GM21367 (cell line): ENCODE results near the gene TBKBP1.
"Not testable (repeated sequence)": the region's sequence is repeated elsewhere in the genome, so short reads cannot be mapped to it uniquely, and the experiment has no call there.

Experiments used
- ATAC-seq: cut with Tn5 transposase; IDR thresholded peaks from one replicate; pipeline ENCODE4 v1.9.1; 2021; ENCODE audit not compliant: unreplicated experiment

Gene TBKBP1

DNA sequence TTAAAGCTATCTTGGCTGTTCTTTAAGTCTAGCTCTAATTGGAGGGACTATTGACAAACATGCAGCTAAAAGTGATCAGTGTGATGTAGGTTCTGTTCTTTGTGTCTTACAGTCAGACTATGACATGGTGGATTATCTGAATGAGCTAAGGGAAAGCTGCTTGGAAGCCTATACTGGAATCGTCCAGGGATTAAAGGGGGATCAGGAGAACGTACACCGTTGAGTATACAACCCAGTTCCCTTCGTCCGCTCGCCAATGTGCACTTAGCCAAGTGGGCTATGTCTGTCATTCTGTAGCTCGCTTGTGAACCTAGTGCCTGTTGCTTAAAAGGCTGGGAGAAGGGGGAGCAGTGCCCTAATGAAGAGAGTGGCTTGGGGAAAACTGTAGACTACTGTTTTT lies 15.8 kb upstream of the TBKBP1 start:
- no peak for ATAC-seq

GRCh38 chr17:47682138-47682537 lies 11.8 kb upstream of the TBKBP1 start:
- no peak for ATAC-seq

DNA sequence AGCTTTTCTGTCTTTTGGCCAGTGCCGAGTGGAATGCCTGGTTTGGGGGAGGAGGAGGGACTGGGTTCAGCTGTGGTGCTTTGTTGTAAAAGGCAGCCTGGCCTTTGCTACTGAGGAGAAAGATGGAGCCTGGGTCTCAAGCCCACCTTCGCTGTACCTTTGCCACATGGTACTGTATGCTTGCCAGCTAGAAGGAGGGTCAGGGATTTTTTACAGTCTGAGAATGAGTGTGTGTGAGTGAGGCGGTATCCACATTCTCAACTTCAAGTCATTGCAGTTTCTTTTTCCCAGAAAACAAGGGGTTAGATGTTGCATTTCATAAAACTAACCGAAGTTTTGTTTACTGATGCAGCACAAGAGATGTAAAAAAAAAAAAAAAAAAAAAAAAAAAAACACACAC lies 11.2 kb upstream of the TBKBP1 start:
- ATAC-seq = not testable (repeated sequence)

GRCh38 chr17:47684025-47684424 lies 9.9 kb upstream of the TBKBP1 start:
- ATAC-seq = no peak

GRCh38 chr17:47684535-47685193 lies 9.3 kb upstream of the TBKBP1 start:
- ATAC-seq = no peak

DNA sequence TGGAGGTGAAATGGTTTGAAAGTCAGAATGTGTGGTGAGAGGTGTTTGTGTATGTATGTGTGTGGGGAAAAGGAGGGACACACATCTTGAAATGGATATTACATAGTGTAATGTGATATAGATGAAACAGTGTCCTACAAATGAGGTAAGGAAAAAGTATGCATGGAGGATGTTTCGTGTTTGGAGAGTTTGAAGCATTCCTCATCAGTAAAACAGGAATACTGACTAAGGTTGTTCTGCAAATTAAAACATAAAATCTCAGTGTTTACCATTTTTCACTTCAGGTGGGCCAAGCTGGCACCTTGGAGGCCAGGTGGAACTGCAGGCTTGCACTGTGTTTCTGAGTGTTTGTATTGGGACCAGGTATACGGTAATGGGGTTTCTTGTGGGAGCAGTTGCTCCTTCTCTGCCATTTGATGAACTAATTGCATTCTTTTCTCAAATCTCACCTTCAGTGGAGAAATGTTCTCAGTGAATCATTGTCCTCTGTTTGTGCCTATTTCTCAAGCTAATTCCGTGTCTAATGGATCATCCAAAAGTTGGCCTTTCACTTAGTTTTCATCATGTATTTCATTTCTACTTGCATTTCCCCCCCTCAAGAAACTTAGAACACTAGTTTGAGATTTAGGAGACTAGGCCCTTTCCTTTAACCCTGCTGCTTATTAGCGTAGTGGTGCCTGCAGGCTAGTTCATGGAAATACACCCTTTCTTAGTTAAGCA lies 8.2 kb upstream of the TBKBP1 start:
- ATAC-seq = no peak

- ATAC-seq = no peak
Observed at GRCh38 chr17:47686276-47686635, 7.7 kb upstream of the TBKBP1 start.

GRCh38 chr17:47686664-47687327 lies 7.2 kb upstream of the TBKBP1 start:
- ATAC-seq = no peak

DNA sequence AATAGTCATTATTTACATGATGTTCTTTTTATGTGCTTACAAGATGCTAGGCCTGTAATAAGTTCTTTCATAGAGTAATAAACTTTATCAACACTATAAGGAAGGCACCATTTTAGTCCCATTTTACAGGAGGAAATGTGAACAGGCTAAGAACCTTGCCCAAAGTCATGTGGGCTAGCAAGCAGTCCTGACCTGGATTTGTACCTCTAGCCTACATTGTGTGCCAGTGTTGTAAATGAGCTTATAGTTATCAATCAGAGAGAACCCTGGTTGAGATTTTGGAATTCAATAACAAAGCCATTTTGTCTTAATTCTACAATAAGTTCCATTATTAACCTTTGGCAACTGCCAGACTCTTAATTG lies 6.7 kb upstream of the TBKBP1 start:
- no peak for ATAC-seq

DNA sequence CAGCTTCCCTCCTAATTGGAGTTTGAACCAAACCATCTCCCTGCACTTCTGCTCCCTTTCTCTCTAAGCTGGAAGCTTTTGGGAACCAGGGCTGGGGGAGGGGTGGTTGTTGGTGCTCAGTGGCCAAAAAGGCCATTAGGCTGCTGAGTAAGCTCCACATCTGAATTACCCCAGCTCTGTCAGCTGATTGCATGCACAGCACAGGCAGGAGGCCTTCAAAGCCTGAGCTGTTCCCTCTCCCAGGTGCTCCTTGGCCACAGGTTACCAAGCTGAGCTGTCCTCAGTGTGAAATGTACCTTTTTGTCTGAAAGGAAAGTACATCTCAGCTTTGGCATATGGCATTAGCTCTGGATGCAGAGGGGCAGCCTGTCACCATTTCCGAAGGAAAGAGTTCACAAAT lies 6.2 kb upstream of the TBKBP1 start:
- no peak for ATAC-seq

DNA sequence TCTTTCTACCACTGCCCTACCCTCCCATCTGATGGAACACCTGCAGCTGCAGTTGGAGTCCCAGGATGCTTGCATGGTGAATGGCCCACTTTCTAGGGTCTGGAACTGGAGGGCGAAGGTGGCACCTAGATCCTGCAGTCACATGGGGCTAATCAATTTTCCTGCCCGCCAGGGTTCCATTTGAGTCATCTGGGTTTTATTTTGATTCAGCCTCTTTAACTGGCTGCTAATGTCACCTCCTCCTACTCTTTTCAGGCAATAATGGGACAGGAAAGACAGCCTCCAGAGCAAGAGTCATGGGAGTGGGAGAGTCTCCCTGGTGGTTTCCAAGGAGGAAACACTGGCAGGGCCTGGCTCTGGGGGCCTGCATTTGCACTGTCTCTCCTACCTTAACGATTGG lies 3.8 kb upstream of the TBKBP1 start:
- no peak for ATAC-seq

- no peak for ATAC-seq
Observed at GRCh38 chr17:47692137-47692894, 1.6 kb upstream of the TBKBP1 start.

GRCh38 chr17:47692895-47693730 lies 848 bp upstream of the TBKBP1 start:
- no peak for ATAC-seq

DNA sequence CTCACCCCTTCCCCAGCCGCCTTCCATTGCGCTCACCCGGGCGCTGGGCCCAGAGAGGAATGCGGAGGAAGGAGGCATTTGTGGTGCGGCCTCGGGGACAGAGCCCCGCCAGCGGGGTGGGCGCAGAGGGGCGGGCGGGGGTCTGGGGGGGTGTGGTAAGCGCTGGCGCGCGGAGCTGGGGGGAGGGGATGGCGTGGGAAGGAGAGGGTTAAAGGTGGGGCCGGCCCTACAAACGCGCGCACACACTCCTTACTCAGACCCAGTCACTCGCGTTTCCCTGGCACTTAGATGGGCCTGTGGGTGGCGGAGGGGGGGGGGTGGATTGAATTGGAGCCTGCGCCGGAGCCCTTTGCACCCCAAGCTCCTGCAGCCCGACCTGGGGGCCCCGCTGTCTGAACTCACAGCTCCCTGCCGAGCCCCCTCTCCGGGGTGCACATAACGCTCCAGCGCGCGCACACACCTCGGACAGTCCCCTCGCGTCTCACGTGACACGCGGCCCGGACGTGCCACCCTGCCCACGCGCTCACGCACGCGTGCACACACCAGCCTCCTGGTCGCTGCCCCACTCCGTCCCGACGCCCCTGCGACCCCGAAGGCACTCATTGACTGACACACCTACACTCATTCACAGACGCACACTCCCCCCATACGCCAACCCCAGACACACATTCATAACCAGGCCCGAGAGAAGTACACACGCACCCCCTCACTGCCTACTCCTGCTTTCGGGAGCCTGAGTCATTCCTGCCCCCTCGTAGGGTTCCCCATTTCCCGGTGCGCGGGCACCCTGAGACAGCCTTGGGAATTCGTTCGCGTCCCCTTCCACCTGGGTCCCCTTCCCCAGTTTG lies 844 bp downstream of the TBKBP1 start:
- no peak for ATAC-seq

DNA sequence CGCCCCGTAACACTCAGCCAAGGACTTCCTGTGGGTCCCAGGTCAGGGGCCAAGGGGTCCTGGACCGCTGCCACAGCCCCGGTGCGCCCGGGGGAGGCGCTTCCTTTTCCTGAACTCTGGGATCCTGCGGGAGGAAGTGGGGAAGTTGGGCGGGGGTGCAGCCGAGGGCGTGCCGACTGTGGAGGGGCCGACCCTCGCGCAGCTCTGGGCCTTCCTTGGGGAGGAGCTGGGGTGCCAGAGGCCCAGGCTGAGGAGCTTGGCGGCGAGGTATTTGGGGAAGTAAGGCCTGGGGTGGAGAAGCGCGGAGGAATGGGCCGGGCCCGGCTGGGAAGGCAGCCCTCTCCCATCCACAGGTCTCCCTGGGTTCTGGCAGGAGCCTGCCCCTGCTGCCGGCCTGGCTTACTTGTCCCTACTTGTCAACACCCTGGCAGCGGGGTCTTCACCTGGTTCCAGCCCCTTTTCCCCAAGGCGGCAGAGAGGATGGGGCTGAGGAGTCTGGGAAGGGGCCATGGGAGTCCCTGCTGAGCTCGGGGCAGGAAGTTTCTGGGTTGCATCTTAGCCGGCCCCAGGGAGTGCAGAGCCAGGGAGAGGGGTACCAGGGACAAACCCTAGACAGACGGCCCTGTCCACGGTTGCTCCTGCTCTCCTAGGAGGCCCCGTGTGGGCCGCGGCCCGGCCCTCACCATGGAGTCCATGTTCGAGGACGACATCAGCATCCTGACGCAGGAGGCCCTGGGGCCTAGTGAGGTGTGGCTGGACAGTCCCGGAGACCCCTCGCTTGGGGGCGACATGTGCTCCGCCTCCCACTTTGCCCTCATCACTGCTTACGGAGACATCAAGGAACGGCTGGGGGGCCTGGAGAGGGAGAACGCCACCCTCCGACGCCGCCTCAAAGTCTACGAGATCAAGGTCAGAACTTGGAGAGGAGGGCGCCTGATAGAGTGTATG lies 1.7 kb downstream of the TBKBP1 start:
- no peak for ATAC-seq

DNA sequence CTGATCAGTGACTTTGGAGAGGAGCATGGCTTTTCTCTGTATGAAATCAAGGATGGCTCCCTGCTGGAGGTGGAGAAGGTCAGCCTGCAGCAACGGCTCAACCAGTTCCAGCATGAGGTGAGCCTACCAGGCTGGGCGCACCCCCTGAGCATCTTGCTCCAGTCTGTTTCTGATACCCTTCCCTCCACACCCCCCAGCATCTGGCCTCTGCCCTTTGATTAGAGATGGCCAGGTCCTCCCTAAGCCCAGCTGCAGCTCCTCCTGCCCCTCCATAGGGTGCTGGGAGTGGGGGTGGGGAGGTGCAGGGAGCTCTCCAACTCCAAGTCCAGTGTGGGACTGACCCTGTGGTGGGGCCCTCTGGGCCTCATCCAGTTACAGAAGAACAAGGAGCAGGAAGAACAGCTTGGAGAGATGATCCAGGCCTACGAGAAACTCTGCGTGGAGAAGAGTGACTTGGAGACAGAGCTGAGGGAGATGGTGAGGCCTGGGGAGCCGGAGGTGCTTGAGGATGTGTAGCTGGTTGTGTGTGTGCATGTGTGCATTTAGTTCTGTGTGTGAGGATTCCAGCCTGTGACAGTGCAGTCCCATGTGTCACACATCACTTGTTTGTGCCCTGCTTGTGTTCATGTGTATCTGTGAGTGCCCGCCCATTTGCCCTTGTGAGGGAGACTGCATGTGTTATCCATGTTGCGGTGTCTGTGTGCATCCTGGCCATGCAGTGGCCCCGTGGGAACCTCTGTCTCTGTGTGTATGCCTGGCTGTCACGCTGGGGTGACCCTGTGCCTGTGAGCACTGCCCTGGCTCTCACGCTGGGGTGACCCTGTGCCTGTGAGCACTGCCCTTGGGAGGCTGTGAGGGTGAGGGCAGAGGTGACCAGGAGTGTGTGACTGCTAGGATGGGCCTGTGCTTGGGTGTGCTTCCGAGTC lies 3.0 kb downstream of the TBKBP1 start:
- no peak for ATAC-seq

DNA sequence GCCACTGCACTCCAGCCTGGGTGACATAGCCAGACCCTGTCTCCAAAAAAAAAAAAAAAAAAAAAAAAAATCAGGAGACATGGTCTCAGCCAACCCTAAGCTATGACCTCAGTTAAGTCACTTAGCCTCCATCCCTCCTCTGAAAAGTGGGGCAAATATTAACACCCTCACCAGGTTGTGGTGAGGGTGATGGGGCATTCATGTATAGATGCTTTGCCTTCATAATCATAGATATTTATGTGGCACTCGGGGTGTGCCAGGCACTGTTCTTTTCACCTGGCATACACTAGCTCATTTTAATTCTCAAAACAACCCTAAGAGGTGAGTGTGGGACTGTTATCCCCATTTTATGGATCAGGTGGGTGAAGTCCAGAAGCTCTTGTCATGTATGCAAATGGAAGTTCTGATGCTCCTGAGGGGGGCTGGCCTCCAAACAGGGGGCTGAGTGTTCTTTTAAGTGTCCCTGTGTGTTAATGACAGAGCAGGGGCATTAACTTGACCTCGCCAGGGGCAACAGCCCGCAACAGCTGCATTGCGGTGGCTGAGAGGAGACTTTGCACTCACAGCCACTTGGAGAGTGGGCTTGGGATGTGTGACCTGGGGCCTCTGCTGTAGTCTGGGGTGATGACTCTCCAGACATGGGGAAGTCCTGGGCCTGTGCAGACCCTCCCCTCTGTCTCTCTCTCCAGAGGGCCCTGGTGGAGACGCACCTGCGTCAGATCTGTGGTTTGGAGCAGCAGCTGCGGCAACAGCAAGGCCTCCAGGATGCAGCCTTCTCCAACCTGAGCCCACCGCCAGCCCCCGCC lies 4.1 kb downstream of the TBKBP1 start:
- ATAC-seq = no peak
